GM18858 (cell line): Measurements from ENCODE around the gene BMP10.

Experiments used
- ATAC-seq: cut with Tn5 transposase; IDR thresholded peaks from one replicate; pipeline ENCODE4 v1.9.1; 2021; ENCODE audit not compliant: unreplicated experiment

The BMP10 gene, protein sequence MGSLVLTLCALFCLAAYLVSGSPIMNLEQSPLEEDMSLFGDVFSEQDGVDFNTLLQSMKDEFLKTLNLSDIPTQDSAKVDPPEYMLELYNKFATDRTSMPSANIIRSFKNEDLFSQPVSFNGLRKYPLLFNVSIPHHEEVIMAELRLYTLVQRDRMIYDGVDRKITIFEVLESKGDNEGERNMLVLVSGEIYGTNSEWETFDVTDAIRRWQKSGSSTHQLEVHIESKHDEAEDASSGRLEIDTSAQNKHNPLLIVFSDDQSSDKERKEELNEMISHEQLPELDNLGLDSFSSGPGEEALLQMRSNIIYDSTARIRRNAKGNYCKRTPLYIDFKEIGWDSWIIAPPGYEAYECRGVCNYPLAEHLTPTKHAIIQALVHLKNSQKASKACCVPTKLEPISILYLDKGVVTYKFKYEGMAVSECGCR

DNA sequence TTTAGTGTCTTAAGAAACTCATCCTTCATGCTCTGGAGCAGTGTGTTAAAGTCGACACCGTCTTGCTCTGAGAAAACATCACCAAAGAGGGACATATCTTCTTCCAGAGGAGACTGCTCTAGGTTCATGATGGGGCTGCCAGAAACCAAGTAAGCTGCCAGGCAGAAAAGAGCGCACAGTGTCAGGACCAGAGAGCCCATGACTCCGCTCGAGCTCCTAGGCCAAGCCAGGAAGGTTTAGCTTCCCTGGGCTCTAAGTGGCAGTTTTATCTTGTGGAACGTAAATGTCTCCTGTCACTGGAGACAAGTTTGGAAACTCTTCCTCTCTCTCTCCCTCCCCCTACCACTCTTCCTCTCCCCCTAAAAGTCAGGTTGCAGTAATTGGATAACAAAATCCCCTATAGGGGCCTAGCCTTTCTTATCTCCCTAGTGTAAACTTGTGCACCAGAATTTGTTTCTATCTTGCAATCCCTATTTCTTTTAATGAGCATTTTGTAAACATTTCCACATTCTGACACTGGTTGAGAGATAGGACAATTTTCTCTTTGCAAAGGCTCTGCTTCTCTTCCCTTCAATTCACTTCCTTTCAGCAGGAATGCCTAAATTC is at the start of gene BMP10:
Gene BMP10, minus strand, starts transcription at position 239 of the 606 bp plus-strand sequence. Its CDS starts 39 bp downstream, at position 200.
- no peak for ATAC-seq

DNA sequence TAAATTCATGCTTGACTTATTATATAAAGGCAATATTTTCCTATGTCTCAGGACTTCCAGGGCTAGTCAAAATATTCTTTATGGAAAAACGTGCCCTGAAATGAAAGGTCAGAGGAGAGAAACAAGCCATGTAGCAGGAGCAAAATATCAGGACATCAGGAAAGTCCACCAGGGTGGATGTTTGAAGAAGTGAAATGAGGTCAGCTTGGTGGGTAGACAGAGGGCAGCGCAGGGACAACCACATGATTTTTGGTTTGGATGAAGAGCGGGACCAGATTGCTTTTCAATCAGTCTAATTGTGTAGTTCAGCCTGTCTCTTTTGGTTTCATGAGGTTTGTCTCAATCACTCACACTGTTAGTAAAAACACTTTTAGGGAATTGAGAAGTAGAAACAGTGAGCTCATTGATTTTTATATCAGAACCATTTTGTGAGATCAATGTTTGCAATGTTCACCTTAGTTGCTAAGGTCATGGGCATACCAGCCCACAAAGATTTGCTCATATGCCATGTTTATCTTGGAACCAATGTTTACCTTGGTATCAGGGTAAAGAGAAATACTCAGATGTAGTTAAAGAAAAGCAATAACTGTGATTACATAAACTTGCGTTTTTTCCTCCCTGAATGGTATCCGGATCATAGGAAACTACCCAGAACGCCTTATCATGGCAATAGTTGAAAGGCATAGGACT is 49.4 kb upstream of the BMP10 start:
- no peak for ATAC-seq

DNA sequence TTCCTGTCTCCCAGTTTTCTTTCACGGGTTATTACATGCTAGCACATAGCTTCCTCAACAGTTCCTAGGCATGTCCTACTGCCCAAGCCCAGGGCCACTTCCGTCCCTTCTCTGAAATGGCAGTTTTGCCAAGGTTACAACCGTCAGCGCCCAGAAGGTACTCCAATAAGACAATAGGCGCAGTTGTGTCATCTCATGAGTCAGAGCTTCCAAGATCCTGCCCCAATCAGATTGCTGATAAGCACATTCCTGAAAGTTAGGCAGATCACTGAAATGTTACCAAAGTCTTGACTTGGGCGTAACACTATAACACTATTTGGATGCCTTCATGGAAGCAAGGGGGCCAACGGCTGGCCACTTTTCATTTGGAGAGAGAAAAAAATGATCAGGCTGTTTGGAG is 47.3 kb upstream of the BMP10 start:
- no peak for ATAC-seq

DNA sequence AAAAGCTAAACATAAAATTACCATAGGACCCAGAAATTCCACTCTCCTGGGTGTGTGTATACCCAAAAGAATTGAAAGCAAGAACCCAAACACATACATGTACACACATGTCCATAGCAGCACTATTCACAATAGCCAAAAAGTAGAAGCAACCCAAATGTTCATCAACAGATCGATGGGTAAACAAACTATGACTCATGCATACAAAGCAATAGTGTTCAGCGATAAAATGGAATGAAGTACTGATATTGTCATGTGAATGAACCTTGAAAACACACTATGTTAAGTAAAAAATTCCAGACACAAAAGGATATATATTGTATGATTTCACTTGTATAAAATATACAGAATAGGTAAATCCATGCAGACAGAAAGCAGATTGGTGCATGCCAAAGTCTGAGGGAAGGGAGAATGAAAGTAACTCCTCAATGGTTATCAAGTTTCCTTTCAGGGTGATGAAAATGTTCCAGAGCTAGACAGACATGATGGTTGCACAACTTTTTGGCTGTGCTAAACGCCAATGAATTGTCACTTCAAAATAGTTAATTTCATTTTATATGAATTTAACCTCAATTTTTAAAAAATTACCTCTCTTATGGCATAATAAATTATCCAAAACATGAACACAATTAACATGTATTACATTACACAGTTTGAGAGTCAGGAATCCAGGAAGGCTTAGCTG is 46.0 kb upstream of the BMP10 start:
- no peak for ATAC-seq

DNA sequence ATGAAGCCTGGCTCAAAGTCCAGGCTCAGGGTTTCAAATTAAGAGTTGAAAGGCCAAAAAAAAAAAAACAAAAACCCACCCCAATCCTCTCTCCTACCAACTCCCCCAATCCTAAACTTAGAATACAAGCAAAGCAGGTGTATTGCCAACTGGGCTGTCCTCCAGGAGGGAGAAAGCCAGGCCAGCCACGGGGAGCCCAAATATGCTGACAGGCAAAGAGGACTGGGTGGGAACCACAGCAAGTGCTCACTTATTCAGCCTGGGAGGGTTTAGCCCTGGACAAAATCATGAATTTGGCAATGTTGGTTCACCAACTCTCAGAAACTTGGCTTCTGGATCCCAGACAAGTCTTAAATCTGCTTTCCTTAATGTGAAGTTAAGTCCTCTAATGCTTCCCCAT is 45.0 kb upstream of the BMP10 start:
- no peak for ATAC-seq

DNA sequence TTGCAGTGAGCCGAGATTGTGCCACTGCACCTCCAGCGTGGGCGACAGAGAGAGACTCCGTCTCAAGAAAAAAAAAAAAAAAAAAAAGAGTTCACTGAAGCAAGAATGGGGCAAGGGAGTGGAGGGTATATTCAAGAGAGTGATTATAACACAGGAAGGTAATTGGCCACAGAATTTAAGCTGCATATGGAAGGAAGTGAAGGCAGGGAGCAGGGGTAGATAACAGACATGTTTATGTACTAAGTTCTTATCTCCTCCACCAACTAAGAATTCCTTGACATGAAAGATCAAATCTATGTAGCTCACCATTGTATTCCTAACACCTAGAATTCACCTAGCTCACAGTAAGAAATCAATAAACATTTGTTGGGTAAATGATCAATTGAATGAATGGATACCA is 44.2 kb upstream of the BMP10 start:
- ATAC-seq = no peak

DNA sequence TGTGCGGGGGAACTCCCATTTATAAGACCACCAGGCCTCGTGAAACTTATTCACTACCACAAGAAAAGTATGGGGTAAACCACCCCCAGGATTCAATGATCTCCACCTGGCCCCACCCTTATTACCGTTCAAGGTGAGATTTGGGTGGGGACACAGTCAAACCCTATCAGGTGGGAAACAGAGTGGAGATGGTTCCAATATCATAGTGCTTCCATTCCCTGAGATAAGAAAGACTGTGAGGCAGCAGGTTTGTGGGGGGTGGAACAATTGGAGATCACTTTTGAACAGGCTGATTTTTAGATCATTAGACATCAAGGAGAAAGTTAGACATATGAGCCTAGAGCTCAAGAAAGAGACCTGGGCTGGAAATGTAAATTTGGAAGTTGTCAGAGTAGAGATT is 42.2 kb upstream of the BMP10 start:
- ATAC-seq = no peak

DNA sequence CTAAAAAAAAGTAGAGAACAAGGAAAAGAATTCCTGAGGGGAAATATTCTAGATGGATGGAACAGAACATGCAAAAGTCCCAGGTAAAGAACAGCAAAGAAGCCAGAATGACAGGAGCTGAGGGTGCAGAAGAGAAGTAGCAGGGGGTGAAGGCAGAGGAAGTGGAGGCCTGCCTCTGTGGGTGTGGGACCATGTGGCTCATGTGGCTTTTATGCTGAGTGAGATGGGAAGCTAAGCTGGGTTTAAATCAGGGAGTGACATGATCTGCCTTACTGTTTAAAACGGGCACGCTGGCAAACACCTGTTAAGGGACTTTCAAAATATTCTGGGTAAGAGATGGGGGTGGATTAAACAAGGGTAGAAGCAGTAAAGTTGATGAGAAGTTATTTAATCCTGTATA is 41.5 kb upstream of the BMP10 start:
- ATAC-seq = no peak

DNA sequence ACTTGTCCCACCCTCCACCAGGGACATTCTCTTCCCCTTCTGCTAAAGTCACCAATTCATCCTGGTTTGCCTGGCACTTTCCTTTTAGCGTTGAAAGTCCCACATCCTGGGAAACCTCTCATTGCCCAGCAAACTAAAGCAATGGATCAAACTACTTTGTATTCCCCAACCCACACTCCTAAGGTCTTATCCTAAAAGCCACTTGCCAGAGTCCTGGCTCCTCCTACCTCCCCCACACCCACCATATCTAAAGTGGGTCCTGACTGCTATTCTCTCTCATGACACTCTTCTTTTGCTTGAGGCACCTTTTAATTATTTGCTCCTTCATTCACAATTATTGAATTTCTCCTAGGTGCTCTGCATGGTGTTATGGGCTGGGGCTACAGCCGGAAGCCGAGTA is 40.9 kb upstream of the BMP10 start:
- no peak for ATAC-seq

DNA sequence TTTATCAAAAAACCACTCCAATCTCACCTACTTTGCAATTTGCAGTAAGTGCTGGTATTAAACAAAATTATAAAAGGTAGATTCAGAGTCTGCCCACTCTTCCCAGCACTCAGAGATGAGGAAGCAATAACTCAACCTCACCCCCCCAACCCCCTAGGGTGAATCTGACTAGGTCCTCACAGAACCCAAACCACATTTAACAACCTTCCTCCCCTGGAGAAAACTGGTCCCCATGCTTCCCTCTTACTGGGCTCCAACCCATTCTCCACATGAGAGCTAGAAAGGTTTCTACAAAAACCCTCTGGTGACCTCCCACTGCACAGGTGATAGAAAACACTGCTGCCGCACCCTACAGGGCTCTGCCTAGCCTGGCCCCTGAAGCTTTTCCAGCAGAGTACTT is 40.5 kb upstream of the BMP10 start:
- no peak for ATAC-seq

DNA sequence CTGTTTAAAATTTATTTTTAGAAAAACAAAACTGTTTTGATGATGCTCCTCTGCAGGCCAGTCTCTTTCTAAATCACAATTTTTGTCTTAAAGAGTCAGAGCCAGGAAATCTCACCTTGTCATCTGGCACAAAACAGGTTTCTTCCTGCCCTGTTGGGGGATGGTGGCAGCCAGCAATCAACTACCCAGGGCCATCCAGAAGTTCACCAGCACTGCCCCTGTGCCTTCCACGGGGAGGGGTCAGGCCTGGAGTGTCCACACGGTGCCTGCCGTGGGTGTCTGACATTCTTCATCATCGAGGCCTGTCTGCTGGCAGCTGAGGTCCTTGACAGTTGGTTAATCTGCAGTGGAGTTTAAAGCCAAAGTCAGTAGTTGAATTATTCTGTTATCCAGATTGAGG is 40.0 kb upstream of the BMP10 start:
- ATAC-seq = no peak

DNA sequence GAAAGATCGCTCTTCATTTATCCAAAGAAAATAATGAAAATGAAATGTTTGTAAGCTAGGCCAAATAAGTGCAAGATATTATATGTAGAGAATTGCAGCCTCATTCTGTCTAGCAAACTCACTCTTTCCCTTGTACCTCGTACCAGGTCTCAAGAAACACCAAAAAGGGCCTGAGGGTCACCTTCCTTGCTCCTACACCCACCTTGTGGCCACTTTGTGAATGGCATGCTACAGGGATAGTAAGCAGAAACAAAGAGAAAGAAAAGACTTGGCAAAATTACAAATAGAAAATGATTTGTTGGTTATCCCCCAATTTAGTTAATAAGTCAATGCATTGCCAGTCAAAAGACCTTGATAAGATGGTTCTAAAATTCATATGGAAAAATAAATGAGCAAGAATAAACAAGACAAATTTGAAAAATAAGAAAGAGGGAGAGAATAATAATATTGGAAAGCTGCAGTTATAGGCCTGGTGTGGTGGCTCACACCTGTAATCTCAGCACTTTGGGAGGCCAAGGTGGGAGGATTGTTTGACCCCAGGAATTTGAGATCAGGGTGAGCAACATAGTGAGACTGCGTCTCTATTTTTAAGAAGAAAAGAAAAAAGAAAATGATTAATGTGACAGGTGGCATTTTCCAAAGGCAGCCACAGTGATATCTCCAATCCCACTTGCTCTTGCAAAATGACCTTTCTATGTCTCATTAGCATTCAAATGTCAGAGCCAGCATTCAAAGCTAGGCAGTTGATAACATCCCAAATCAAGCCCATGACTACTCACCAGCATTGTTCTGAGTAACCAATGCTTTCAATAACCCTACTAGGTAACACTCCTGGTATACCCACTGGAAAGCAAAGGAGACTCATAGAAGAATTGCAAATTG is 38.8 kb upstream of the BMP10 start:
- peak; percentile 43 for ATAC-seq

DNA sequence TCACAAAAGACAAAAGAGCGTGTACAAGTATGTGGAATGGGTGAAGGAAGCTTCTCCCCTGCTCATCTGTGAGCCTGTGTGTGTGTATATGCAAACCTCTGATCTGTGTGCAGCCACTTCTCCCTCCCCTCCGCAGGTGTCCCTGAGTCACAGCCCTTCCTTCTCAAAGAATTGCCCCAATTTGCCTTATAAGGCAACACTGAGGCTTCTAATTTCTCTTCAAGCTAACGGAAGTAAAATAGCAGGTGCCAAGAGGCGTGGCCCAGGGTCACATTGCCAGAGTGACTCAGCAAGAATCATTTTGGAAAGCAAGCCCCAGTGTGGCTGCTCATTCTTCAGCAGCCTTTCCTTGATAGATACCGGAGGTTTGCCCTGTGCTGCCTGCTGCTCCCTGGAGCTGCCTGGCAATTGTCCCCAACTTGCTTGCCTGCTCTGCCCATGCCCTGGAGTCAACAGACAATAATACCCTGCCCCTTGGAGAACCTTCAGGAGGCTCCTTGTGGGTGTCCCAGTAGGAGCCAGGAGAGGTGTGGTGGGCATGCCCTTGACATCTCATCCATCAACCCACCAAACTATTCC is 37.3 kb upstream of the BMP10 start:
- ATAC-seq = peak; percentile 92

DNA sequence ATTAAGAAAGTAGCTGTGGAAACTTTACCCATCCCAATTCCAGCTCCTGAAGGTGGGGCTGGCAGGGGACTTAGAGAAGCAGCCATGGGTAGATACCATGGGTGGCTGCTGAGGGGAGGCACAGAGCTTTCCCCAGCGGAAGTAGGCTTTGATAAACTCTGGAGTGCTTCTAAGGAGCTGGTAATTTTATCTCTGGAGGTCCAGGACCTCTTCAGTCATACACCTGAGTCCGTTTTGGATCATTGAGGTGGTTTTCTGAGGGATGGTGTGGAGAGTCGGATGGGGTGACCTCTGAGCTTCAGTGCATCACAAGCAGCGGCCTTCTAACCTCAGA is 36.7 kb upstream of the BMP10 start:
- no peak for ATAC-seq

DNA sequence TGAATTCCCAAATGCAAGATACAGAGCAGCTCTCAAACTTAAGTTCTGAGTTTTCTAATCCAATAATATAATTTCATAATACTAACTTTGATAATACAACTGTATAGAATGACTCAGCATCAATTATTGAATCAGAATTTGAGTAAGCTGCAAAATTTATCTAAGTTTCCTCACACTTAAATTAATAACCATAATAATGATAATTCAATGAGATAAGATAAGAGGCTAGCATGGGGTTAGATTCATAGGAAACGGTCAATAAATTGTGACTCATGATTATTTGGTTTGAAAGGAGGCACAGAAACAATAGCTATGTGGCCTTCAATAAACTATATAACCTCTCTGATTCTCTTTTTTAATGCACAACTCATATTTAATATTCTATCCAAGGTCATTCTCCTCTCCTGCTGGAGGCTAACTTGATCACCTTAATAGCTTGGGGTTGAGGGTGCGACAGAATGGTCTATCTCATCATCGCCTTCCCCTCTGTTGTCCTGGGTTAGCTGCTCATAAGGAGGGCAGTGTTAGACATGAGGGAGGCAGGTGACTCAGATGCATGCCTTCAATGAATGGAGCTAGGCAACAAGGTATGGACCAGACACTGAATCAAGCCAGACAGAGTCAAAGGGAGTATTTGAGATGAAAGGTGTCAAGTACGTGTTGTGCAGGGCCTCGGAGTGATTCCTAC is 36.2 kb upstream of the BMP10 start:
- ATAC-seq = no peak

DNA sequence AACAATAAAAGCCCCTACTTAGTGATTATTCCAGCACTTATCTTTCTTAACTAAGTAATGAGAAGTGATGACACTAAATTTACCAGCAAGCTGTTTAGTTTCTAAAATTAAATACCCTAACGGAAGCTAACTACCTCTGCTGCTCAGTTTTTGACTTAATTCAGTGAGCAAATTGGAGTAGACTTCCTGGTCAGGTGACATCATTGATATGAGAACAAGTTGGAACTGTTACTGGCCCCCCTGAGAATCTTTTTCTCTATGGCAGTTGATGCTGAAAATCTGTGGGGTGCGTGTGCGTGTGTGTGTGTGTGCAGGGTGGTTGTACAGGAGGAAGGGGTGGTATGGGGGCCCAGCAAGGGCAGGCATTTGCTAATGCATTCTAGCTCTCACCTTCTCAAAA is 35.5 kb upstream of the BMP10 start:
- ATAC-seq = no peak

DNA sequence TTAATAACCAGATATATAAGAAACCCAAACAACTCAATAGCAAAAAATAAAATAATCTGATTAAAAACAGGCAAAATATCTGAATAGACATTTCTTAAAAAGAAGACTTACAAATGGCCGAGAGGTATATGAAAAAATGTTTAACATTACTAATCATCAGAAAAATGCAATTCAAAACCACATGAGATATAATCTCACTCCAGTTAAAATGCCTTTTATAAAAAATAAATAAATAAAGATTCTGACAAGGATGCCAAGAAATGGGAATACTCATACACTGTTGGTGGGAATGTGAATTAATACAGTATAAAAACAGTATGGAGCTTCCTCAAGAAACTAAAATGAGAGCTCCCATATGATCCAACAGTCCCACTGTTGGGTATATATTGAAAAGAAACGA is 33.9 kb upstream of the BMP10 start:
- ATAC-seq = no peak

DNA sequence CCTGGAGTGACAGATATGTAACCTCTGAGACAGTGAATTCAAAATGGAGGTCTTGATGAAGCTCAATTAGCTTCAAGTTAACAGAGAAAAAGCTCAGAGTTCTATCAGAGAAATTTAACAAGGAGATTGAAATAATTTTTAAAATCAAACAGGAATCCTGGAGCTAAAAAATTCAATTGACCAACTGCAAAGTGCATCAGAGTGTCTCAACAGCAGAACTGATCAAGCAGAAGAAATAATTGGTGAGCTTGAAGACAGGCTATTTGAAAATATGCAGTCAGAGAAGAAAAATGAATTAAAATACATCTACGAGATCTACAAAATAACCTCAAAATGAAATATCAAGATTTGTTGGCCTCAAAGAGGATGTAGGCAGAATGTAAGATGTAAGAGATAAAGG is 30.4 kb upstream of the BMP10 start:
- no peak for ATAC-seq

DNA sequence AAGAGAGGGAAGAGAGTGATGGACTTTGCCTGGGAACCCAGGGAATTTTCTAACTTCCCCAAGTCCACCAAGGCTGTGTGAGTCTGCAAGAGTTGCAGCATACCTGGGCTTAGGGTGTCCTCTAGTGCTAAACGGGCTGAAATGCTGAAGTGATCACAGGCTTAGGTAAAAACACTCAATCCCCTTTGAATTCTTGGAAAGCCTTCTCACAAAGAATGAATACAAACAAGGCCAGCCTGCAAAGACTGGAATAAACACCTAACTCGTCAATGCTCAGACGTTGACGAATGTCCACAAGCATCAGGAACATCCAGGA is 30.0 kb upstream of the BMP10 start:
- ATAC-seq = no peak
